HG03196 (cell line): Measurements from ENCODE around the gene GPR143.
"Not testable (repeated sequence)": the region's sequence is repeated elsewhere in the genome, so short reads cannot be mapped to it uniquely, and the experiment has no call there.

Experiments
- ATAC-seq: cut with Tn5 transposase; IDR thresholded peaks from one replicate; pipeline ENCODE4 v1.9.1; 2021; ENCODE audit not compliant: unreplicated experiment

GPR143 gene

DNA sequence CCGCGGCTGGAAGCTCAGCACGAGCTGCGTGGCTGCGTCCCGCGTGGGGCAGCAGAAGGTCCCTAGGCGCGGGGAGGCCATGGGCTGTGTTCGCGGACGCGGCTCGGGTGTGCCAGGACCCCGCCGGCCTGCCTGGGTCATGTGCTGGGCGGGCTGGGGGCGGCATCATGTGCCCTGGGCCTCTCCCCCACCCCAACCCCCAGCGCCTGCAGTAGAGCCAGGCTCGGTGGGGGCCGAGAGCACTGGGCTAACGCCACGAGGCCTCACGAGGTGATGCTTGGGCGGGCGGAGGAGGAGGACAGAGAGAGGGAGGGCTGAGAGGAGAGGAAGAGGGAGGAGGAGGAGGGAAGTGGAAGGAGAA, at the start of gene GPR143:
Gene GPR143, minus strand, starts transcription at position 111 of the 361 bp plus-strand sequence. Its CDS starts 30 bp downstream, at position 81.
- no peak for ATAC-seq

- not testable (repeated sequence) for ATAC-seq
These were observed 45.4 kb upstream of the GPR143 start for GRCh38 chrX:9811086-9811485.

GRCh38 chrX:9809876-9810275, 44.2 kb upstream of the GPR143 start:
- ATAC-seq, result not testable (repeated sequence)

- ATAC-seq, result no peak
These were observed 41.9 kb upstream of the GPR143 start for GRCh38 chrX:9807355-9808182.

DNA sequence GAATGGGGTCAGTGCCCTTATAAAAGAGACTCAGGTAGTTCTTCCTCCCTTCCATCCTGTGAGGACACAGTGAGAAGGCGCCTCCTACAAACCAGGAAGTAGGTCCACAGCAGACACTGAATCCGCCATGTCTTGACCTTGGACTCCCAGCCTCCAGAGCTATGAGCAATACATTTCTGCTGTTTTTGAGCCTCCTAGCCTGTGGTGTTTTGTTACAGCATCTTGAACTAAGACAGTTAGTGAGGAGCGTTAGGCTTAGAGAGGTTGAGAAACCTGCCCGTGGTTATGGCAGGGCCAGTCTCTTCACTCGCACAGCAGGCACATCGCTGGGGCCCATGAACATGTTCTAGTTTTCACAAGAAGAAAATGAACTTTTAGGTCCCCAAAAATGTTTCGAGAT, 40.3 kb upstream of the GPR143 start:
- no peak for ATAC-seq

DNA sequence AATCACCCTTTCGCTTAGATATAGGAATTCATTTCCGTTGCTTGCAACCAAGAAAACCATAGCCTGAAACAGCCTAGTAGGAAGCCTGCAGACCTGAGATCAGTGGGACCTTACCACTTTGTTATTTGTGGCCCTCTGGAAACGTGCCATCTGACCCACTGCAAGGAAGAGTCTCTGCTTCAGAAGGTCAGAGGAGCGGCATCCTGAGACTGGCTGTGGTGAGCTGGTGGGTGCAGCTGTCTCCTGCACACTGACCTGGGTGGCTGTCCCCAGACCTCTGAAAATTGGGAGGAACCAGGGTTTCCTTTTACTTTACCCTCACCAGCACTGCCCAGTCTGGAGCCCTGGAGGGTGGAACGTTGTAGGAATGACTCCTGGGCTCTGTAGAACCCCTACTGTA, 38.8 kb upstream of the GPR143 start:
- ATAC-seq, result no peak

DNA sequence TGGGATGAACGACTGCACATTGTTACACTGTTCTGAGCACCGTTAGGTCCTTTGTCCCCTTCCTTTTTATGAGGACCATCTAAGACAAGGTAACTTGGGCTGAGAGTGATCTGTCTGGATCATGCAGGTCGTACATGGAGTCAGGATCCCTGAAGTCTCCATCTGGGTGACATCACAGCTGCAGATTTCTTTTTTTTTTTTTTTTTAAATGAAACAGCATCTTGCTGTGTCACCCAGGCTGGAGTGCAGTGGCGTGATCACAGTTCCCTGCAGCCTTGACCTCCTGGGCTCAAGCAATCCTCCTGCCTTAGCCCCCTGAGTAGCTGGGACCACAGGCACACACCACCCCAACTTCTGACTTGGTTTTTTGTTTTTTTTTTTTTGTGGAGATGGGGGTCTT, 37.1 kb upstream of the GPR143 start:
- no peak for ATAC-seq

DNA sequence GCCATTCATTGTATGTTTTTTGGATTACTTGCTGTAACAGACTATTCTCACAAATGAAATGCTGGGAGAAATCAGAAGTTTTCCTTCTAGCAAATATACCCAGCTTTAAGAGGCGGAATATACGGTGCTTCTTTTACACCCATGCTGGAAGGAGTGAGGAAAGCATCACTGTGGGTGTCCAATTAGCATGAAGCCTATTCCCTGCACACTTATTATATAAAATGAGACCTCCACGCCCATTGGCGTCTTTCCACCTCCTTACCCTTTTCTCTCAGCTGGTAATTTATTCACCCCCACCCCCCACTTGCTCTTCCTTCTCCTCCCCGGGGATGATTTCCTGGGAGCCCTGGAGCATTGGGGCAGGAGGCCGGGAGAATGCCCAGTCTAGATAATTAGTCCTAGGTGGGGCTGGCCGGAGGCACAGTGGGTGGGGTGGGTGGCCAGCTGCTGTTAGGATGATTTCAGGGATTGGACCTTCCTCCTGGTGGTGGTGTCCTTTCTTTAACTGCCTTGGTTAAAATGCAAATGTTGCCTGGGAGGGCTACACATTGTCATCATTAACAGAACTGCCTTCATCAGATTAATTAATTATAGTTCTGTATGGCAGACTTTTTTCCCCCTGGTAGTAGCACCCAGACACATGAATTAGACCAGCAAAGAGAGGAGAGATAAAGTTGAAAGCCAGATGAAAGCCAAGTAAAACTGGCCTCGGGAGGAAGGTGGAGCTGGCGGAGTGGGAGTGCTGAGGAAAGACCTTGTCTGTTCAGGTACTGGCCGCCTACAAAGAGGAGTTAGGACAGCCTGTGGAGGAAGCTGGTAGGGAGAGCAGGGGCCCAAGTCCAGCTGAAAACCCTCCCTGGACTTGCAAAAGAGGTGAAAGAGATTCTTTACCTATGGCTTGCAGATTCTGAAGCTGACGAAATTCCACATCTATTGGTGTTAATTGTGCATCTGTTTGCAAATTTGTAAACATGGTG, 32.0 kb upstream of the GPR143 start:
- no peak for ATAC-seq

DNA sequence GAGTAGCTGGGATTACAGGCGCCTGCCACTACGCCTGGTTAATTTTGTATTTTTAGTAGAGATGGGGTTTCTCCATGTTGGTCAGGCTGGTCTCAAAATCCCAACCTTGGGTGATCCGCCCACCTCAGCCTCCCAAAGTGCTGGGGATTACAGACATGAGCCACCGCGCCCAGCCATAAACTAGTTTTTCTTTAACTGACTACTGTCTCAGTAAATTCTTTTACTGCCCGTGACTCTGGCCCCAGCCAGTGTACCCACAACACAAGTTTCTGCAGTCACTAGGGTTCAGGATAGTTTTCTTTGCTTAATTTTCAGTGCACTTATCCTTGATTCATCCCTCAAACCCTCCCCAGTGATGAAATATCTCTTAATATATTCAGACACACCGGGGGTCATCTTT, 28.8 kb upstream of the GPR143 start:
- no peak for ATAC-seq

DNA sequence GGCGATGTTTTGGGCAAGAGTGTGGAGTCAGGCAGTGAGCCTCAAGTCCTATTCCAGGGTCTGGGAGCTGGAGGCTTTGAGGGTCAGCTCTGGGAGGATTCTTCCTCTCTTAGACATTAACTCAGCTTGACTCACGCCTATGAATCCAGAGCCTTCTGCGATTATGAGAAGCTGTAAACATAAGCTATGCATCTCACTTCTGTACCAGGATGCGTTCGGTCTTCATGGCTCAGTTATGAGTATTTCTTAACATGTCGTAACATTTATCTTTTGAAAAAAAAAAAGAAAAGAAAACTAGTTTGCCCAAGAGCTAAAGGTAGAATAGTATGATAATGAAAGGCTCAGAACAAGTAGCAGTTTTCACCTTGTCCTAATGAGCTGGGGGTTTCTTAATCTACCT, 25.2 kb upstream of the GPR143 start:
- ATAC-seq, result no peak

DNA sequence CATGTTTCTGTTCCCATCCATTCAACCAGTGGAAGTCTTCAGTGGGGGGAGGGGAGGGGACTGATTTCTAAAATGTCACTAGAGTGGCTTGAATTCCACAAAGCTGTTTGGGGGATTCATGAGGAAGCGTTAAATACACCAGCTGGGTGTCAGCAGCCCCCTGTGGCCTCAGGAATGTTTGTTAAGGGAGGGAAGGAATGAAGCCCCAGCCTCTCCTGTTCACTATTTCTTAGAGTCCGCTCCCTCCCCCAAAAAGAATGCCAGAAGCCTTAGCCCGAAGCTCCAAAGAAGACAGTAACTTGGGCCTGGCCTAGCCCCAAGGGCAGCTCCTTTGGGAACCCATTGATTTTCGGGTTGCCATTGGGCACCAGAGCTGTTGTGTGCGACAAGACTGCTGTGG, 23.9 kb upstream of the GPR143 start:
- ATAC-seq, result no peak

DNA sequence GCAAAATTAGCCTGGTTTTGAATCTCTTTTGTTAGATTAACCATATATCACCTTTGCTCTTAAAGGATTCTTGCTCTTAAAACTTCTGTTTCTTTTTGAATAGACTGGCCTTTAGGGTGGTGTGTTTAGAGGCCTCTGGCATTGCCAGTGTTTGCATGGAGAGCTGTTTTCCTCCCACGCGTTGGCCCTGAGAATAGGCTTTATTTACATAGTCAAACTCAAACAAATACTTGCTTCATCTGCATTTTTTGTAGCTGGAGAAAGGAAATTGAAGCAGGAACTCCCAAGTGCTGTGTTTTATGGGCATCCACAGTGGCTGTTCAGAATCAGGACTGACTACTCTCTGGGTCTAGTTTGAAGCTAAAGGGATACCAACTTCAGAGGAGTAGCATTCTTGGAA, 23.3 kb upstream of the GPR143 start:
- no peak for ATAC-seq

DNA sequence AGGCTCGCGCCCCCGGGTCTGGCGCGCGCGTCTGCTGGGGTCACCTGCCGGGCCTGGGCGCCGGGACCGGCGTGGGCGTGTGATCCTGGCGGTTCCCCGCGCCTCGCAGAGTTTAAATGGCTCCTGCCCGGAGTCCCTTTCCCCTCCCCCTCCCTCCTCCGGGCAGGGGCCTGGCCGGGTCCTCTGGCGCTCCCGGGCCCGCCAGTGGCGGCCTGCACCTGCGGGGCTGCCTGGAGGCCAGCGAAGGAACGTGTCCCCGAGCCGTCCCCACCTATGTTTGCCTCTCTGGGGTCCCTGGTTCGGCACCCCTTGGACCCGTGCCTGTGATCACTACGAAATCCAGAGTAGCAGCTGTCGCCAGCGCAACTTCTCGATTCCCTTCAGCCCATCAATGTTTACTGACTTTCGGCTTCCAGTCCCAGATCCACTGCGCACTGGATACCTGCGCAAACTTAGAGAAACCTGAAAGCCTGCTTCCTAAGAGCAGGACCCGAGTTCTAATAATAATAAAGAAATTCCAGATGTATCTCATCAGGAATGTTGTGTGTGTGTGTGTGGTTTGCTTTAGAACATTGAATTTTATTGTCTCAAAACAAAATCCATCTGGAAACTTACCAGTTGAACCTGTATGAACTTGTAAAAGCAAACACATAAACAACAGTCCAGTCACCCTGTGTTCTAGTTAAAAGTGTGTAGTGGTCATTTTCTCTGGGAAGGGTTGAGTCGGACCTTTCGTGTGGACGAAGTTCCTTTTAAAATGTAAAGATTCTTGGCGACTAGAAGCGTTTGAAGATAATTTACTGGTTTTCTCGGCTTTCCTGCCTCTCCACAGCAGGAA, 21.4 kb upstream of the GPR143 start:
- ATAC-seq, result no peak

DNA sequence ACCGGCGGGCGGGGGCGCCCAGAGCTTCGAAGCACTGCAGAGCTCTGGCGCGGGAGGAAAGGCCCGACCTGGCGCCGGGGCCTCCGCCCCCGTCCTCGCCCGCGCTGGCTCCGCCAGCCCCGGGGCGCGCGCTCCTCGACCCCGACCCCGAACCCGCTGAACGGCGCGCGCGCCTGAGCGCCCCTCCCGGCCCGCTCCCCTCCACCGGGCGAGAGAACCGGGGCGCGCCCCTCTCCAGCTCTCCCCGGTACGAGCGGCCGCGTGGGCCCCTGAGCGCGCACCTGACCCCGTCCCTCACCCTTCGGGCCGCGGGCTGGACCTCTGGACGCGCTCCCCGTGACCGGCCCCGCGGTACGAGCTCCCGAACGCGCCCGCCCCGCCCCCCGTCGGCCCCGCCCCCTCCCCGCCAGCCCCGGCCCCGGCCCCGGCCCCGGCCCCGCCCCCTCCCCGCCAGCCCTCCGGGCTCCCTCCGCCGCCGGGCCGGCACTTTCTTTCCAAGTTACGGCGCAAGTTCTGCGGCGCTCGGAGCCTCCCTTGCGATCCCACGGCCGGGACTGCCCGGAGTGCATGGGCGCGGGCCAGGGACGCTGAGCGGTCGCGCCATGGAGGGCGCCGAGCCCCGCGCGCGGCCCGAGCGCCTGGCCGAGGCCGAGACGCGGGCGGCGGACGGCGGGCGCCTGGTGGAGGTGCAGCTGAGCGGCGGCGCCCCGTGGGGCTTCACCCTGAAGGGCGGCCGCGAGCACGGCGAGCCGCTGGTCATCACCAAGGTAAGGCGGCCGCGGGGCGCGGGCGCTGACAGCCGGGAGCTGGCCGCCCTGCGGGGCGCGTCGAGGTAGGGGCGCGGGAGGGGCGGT, 20.5 kb upstream of the GPR143 start, which contains the start of gene SHROOM2:
Gene SHROOM2, plus strand, starts transcription at position 486 of the 854 bp plus-strand sequence. Its CDS starts 117 bp downstream, at position 603.
- no peak for ATAC-seq

- no peak for ATAC-seq
These were observed 19.8 kb upstream of the GPR143 start for GRCh38 chrX:9785254-9785943.

DNA sequence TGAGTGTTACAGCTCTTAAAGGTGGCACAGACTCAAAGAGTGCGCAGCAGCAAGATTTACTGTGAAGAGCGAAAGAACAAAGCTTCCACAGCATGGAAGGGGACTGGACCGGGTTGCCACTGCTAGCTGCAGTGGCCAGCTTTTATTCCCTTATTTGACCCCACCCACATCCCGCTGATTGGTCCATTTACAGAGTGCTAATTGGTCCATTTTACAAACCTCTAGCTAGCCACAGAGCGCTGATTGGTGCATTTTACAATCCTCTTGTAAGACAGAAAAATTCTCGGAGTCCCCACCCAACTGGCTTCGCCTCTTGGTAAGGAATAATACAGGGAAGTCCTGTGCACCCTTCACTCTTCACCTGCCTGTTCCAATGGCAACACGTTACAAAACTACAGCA, 18.7 kb upstream of the GPR143 start:
- ATAC-seq, result no peak

GRCh38 chrX:9781941-9782340, 16.3 kb upstream of the GPR143 start:
- ATAC-seq, result no peak

DNA sequence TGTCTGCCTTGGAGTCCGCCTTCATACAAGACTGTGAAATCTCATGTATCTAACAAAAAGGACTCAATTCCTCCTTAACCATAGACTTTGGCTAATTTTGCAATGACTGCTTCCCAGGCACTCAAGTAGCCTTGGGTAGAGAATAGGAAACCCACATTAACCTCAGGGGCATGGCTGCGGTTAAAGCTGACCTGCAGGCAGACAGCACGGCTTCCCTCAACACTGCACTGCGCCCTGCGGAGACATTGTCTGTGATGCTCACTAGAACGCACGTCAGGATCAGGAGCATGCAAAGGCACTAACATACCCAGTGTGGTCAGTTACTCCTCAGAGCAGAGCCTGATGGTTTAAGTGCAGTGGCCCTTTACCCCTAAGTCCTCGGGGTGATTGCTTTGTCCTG, 10.3 kb upstream of the GPR143 start:
- ATAC-seq, result no peak

GRCh38 chrX:9772943-9773342, 7.3 kb upstream of the GPR143 start:
- no peak for ATAC-seq
